Thymus (tissue), 11 donors: ENCODE data around the gene EFCC1. TPM values are rescaled to one million over a fixed set of nuclear protein-coding genes. Genes with fewer than 3 reads are reported as not detected.

Source experiments
- DNase-seq, 9 donors: peaks; one replicate each; pipeline ENCODE4 v3.0.0-alpha.2; 2013; ENCODE audit warnings: low spot score in 9 of 9, low read depth in 6 of 9, missing footprints in 1 of 9
- H3K27ac ChIP-seq, 2 donors: one replicate each; pipeline ENCODE4 v1.5.1; 2013; ENCODE audit warnings: control low read depth in 1 of 2, low read depth in 1 of 2, low read length in 1 of 2, mild to moderate bottlenecking in 1 of 2, moderate library complexity in 1 of 2
- H3K27me3 ChIP-seq, 2 donors: one replicate each; pipeline ENCODE4 v1.5.1; 2013; ENCODE audit warnings: low read length in 1 of 2; ENCODE audit not compliant: control insufficient read depth in 2 of 2, insufficient read depth in 1 of 2
- H3K36me3 ChIP-seq, 2 donors: one replicate each; pipeline ENCODE4 v1.5.1; 2013; ENCODE audit warnings: low read length in 1 of 2, mild to moderate bottlenecking in 1 of 2, moderate library complexity in 1 of 2; ENCODE audit not compliant: control insufficient read depth in 2 of 2, insufficient read depth in 2 of 2
- H3K4me1 ChIP-seq, 2 donors: one replicate each; pipeline ENCODE4 v1.5.1; 2013; ENCODE audit warnings: low read length in 2 of 2; ENCODE audit not compliant: control insufficient read depth in 2 of 2, insufficient read depth in 2 of 2
- H3K4me3 ChIP-seq, 2 donors: one replicate each; pipeline ENCODE4 v1.5.1; 2013; ENCODE audit warnings: low read length in 2 of 2, control low read depth in 1 of 2, mild to moderate bottlenecking in 1 of 2
- H3K9me3 ChIP-seq, 2 donors: one replicate each; pipeline ENCODE4 v1.5.1; 2013; ENCODE audit warnings: low read length in 1 of 2, mild to moderate bottlenecking in 1 of 2; ENCODE audit not compliant: control insufficient read depth in 2 of 2, insufficient read depth in 1 of 2
- WGBS: extraction: QIAGEN DNeasy Blood & Tissue Kit; methylation state at CpG from one replicate; pipeline ENCODE4 v1.1.7; 2013; 5-methylcytosine and 5-hydroxymethylcytosine counted together
- polyA plus RNA-seq: library from polyadenylated mRNA; stranded (reverse); fragments of 200-250 nt; gene quantifications from one replicate; pipeline ENCODE4 v1.2.3, GENCODE V29; 2013
- total RNA-seq: library from RNA; stranded (reverse); fragments of 120-200 nt; gene quantifications from one replicate; pipeline ENCODE4 v1.2.4, GENCODE V29; 2013
- donor health status: healthy.

Gene EFCC1
- total and polyA plus RNA-seq, 2 donors, result 1.0 to 1.5 TPM

GRCh38 chr3:129051871-129052340 lies 50.8 kb downstream of the EFCC1 start:
- DNase-seq, result no peak
- Histone ChIP-seq H3K36me3 (no peaks in the 10 kb centered on the region), H3K4me1 (peaks cover 0 to 4% of the 10 kb centered on the region in 2 donors), H3K27me3 (peaks cover 2 to 10% of the 10 kb centered on the region in 2 donors), H3K9me3 (peaks cover 0 to 10% of the 10 kb centered on the region in 2 donors), H3K4me3 (no peak overlapping the region), H3K27ac (no peak overlapping the region)
- WGBS, result 95% methylated on average over 5 of the region's 5 CpGs

- DNase-seq, result no peak
- Histone ChIP-seq H3K27ac (peak overlapping the region in 1 of 2 donors; percentile 7), H3K9me3 (peaks cover 0 to 2% of the 10 kb centered on the region in 2 donors), H3K36me3 (no peaks in the 10 kb centered on the region), H3K4me1 (peaks cover 0 to 4% of the 10 kb centered on the region in 2 donors), H3K27me3 (peaks cover 0 to 2% of the 10 kb centered on the region in 2 donors), H3K4me3 (no peak overlapping the region)
- WGBS, result 93% methylated on average over 6 of the region's 6 CpGs
These were observed 51.6 kb downstream of the EFCC1 start for GRCh38 chr3:129052675-129053074.

GRCh38 chr3:129054605-129055104 lies 53.6 kb downstream of the EFCC1 start:
- H3K36me3 ChIP-seq, result no peaks in the 10 kb centered on the region
- H3K4me3 ChIP-seq, result no peak overlapping the region
- H3K9me3 ChIP-seq, result no peaks in the 10 kb centered on the region
- 98% methylated on average over 3 of the region's 3 CpGs for WGBS
- no peaks in the 10 kb centered on the region for H3K27me3 ChIP-seq
- no peak overlapping the region for H3K27ac ChIP-seq
- DNase-seq, result no peak
- H3K4me1 ChIP-seq, result peaks cover 0 to 4% of the 10 kb centered on the region in 2 donors

GRCh38 chr3:129056451-129057173 lies 55.5 kb downstream of the EFCC1 start:
- H3K9me3 ChIP-seq, result no peaks in the 10 kb centered on the region
- H3K4me3 ChIP-seq, result no peak overlapping the region
- WGBS, result 89% methylated on average over 9 of the region's 9 CpGs
- no peak for DNase-seq
- H3K27ac ChIP-seq, result no peak overlapping the region
- no peaks in the 10 kb centered on the region for H3K36me3 ChIP-seq
- peaks cover 0 to 4% of the 10 kb centered on the region in 2 donors for H3K4me1 ChIP-seq
- H3K27me3 ChIP-seq, result no peaks in the 10 kb centered on the region

GRCh38 chr3:129057249-129057648 lies 56.1 kb downstream of the EFCC1 start:
- Histone ChIP-seq H3K9me3 (no peaks in the 10 kb centered on the region), H3K4me3 (no peak overlapping the region), H3K27me3 (no peaks in the 10 kb centered on the region), H3K4me1 (peaks cover 0 to 4% of the 10 kb centered on the region in 2 donors), H3K27ac (no peak overlapping the region), H3K36me3 (no peaks in the 10 kb centered on the region)
- no peak for DNase-seq
- WGBS, result 97% methylated on average over 4 of the region's 4 CpGs

- H3K9me3 ChIP-seq, result no peaks in the 10 kb centered on the region
- H3K4me1 ChIP-seq, result peaks cover 0 to 2% of the 10 kb centered on the region in 2 donors
- H3K27me3 ChIP-seq, result no peaks in the 10 kb centered on the region
- 68% methylated on average over 4 of the region's 4 CpGs for WGBS
- no peak for DNase-seq
- H3K36me3 ChIP-seq, result no peaks in the 10 kb centered on the region
- H3K27ac ChIP-seq, result no peak overlapping the region
- H3K4me3 ChIP-seq, result no peak overlapping the region
These were observed 57.5 kb downstream of the EFCC1 start for GRCh38 chr3:129058441-129059200.

- no peaks in the 10 kb centered on the region for H3K36me3 ChIP-seq
- H3K4me3 ChIP-seq, result no peak overlapping the region
- DNase-seq, result no peak
- H3K27ac ChIP-seq, result no peak overlapping the region
- peaks cover 0 to 3% of the 10 kb centered on the region in 2 donors for H3K4me1 ChIP-seq
- no peaks in the 10 kb centered on the region for H3K9me3 ChIP-seq
- H3K27me3 ChIP-seq, result no peaks in the 10 kb centered on the region
- WGBS, result 90% methylated on average over 11 of the region's 11 CpGs
These were observed 58.3 kb downstream of the EFCC1 start for GRCh38 chr3:129059311-129059958.

- no peak for DNase-seq
- Histone ChIP-seq H3K36me3 (no peaks in the 10 kb centered on the region), H3K27ac (no peak within 1 kb of the TSS), H3K9me3 (no peaks in the 10 kb centered on the region), H3K4me1 (peaks cover 0 to 3% of the 10 kb centered on the region in 2 donors), H3K4me3 (no peak within 1 kb of the TSS), H3K27me3 (no peaks in the 10 kb centered on the region)
- 77% methylated on average over 13 of the region's 13 CpGs for WGBS
These were observed 59.3 kb downstream of the EFCC1 start, which contains the start of gene GP9 for GRCh38 chr3:129060276-129061022. TSS of gene GP9 (plus strand) at chr3:129060779. CDS start at chr3:129061740, 961 bp downstream.
